ENCODE data around the gene SPNS2. TPM values are rescaled to one million over a fixed set of nuclear protein-coding genes. Genes with fewer than 3 reads are reported as not detected.

SPNS2 gene
- total RNA-seq, 1 experiment from 2014 or later: 0.33 TPM

- Mint-ChIP-seq H3K9me3 (no peaks in the 10 kb centered on the region), H3K4me3 (no peak overlapping the region), H3K4me1 (peaks cover 7 to 22% of the 10 kb centered on the region in 2 experiments), H3K27ac (no peak overlapping the region), H3K27me3 (ENCODE audit: low read depth) (peaks cover 47% of the 10 kb centered on the region), H3K36me3 (ENCODE audit: insufficient read depth in 1 of 3, low read depth in 3 of 3) (no peaks in the 10 kb centered on the region)
- no peaks in the 10 kb centered on the region for H3K4me1 ChIP-seq (ENCODE audit: insufficient read depth, low read length)
- H3K4me2 ChIP-seq (ENCODE audit: insufficient read depth, insufficient read length, low read length): no peak overlapping the region
- no peak overlapping the region for H2BK12ac ChIP-seq (ENCODE audit: insufficient read length, low read depth, low read length)
- no peak overlapping the region for H2AK5ac ChIP-seq (ENCODE audit: insufficient read length, low read length)
- no peak for DNase-seq
- no peak overlapping the region for H2BK5ac ChIP-seq (ENCODE audit: insufficient read length, low read length)
- no peak overlapping the region for H4K8ac ChIP-seq (replicated peaks; ENCODE audit: insufficient read length, low read depth, low read length)
- no peak overlapping the region for H3K56ac ChIP-seq (ENCODE audit: insufficient read length, low read depth, low read length)
- no peak for TF ChIP-seq CTCF (conservative IDR thresholded peaks at IDR 0.05)
- H3K79me2 ChIP-seq (ENCODE audit: insufficient read depth, low read length): no peaks in the 10 kb centered on the region
- H3K27me3 ChIP-seq (ENCODE audit: insufficient read depth, low read length): no peaks in the 10 kb centered on the region
- no peak overlapping the region for H2AFZ ChIP-seq (ENCODE audit: low read length)
- H3K27ac ChIP-seq (ENCODE audit: insufficient read length, low read depth, low read length): no peak overlapping the region
- no peaks in the 10 kb centered on the region for H4K20me1 ChIP-seq (ENCODE audit: control insufficient read depth, insufficient read depth, insufficient read length)
- no peak overlapping the region for H4K5ac ChIP-seq (ENCODE audit: insufficient read length, low read depth, low read length)
- H3K4ac ChIP-seq (ENCODE audit: low read depth, low read length): no peak overlapping the region
- H3T11ph ChIP-seq (ENCODE audit: low read length): no peak overlapping the region
- no peak overlapping the region for H3K9ac ChIP-seq (ENCODE audit: extremely low read depth, insufficient read length, low read length)
- no peak overlapping the region for H3K18ac ChIP-seq (ENCODE audit: insufficient read length, low read depth, low read length)
- H3K23ac ChIP-seq (ENCODE audit: insufficient read length, low read depth, low read length): no peak overlapping the region
- H3K9me3 ChIP-seq (ENCODE audit: control insufficient read depth, low read depth, low read length): no peaks in the 10 kb centered on the region
- no peaks in the 10 kb centered on the region for H3K23me2 ChIP-seq (ENCODE audit: insufficient read length, low read depth, low read length, poor library complexity, severe bottlenecking)
- H4K91ac ChIP-seq (ENCODE audit: insufficient read length, low read depth, low read length): no peak overlapping the region
- WGBS (ENCODE audit: extremely low coverage, insufficient read length, low lambda C conversion rate): no CpG with 5 or more reads among the region's 10 CpGs
- no peaks in the 10 kb centered on the region for H3K79me1 ChIP-seq (ENCODE audit: insufficient read depth, low read depth, low read length, poor library complexity, severe bottlenecking)
- H2BK120ac ChIP-seq (ENCODE audit: low read depth, low read length, poor library complexity, severe bottlenecking): no peak overlapping the region
- H3K14ac ChIP-seq (ENCODE audit: insufficient read depth, low read length): no peak overlapping the region
- H2BK20ac ChIP-seq (ENCODE audit: low read depth, low read length, poor library complexity, severe bottlenecking): no peak overlapping the region
- H2BK15ac ChIP-seq (ENCODE audit: low read depth, low read length): no peak overlapping the region
Measured at GRCh38 chr17:4518901-4519300, 20.2 kb downstream of the SPNS2 start.
